Panc1 (cell line): Measurements from ENCODE around the gene LRRC1.

Experiments
- CTCF ChIP-seq: fragments of 450-650 bp; IDR thresholded peaks from 2 replicates; pipeline ENCODE4 v1.5.1; 2017; ENCODE audit warnings: mild to moderate bottlenecking
- POLR2AphosphoS5 ChIP-seq: IDR thresholded peaks from 2 replicates; pipeline ENCODE4 v1.6.1; 2012; ENCODE audit warnings: mild to moderate bottlenecking, low read depth, low read length, moderate library complexity

- TF ChIP-seq CTCF (no peak), POLR2AphosphoS5 (no peak)
These were observed 14.9 kb downstream of the LRRC1 start for GRCh38 chr6:53809691-53810090.
